Rectal smooth muscle tissue (tissue), 1 donor: ENCODE measurements around the gene MCC.

Experiments used
- H3K27ac ChIP-seq: one replicate; pipeline ENCODE4 v1.7.0; 2013; ENCODE audit warnings: low read depth, low read length, inconsistent platforms
- H3K27me3 ChIP-seq: one replicate; pipeline ENCODE4 v1.7.0; 2013; ENCODE audit warnings: low read length; ENCODE audit not compliant: control insufficient read depth, insufficient read depth
- H3K36me3 ChIP-seq: one replicate; pipeline ENCODE4 v1.7.0; 2013; ENCODE audit warnings: low read length; ENCODE audit not compliant: control insufficient read depth, insufficient read depth
- H3K4me1 ChIP-seq: one replicate; pipeline ENCODE4 v1.7.0; 2013; ENCODE audit warnings: low read length; ENCODE audit not compliant: control insufficient read depth, insufficient read depth
- H3K4me3 ChIP-seq: one replicate; pipeline ENCODE4 v1.7.0; 2013; ENCODE audit warnings: low read length
- H3K9ac ChIP-seq: one replicate; pipeline ENCODE4 v1.7.0; 2013; ENCODE audit warnings: low read length

MCC gene

DNA sequence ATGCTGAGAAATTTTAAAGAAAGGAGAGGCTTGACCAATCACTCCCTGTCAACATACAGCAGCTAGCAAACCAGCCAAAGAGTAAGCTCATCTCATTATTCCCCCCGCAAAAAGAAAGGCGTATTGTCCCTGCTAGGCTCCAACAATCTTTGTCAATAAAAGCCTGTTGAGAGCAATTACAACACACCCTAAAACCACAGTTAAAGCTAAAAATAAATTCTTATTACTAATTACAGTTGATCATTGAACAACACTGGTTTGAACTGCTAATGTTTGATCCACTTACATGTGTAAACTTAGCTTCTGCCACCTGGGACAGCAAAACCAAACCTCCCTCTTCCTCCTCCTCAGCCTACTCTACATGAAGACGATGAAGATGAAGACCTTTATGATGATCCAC is 204.7 kb downstream of the MCC start:
- Histone ChIP-seq H3K9ac (no peak overlapping the region), H3K4me3 (no peak overlapping the region)

DNA sequence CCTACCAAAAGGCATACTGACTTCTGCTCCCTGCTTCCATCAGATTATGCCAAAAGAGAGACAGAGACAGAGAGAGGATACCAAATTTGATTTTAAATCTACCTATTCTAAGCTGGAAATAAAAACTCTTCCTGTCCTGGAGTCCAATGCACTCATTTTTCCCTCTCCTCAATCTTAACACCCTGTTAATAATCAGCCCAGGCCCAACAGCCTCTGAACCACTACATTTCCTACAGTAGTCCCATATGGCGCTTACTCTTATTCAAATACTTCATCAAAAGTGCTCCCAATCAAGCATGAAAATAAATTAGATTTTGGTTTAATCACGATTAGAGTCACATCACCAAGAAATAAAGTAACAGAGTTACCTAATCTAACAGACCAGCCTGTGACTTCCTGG is 205.8 kb downstream of the MCC start:
- H3K36me3 ChIP-seq, result no peaks in the 10 kb centered on the region
- no peaks in the 10 kb centered on the region for H3K27me3 ChIP-seq
- no peak overlapping the region for H3K27ac ChIP-seq
- no peak overlapping the region for H3K4me3 ChIP-seq
- no peak overlapping the region for H3K9ac ChIP-seq
- no peaks in the 10 kb centered on the region for H3K4me1 ChIP-seq

More for the DNA sequence above, 204.7 kb downstream of the MCC start:
- Histone ChIP-seq H3K27me3 (no peaks in the 10 kb centered on the region), H3K27ac (no peak overlapping the region), H3K36me3 (no peaks in the 10 kb centered on the region), H3K4me1 (no peaks in the 10 kb centered on the region)

DNA sequence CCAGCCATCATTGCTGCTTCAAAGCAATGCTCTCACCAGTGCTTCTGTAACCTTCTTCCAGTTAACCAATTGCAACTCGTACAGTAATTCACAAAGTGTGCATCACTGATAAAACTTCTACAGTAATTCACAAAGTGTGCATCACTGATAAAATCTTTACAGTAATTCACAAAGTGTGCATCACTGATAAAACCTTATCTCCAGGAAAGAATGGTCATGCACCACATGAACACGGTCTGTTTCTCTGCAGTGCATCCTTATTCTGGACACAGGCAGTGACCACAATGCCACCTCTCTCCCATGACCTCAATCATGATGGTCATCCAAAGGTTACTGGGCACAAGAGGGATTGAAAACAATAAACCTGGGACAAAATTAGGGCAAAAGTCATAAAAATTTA is 207.1 kb downstream of the MCC start:
- H3K9ac ChIP-seq, result no peak overlapping the region
- H3K36me3 ChIP-seq, result no peaks in the 10 kb centered on the region
- H3K27ac ChIP-seq, result no peak overlapping the region
- H3K27me3 ChIP-seq, result no peaks in the 10 kb centered on the region
- no peaks in the 10 kb centered on the region for H3K4me1 ChIP-seq
- H3K4me3 ChIP-seq, result no peak overlapping the region

DNA sequence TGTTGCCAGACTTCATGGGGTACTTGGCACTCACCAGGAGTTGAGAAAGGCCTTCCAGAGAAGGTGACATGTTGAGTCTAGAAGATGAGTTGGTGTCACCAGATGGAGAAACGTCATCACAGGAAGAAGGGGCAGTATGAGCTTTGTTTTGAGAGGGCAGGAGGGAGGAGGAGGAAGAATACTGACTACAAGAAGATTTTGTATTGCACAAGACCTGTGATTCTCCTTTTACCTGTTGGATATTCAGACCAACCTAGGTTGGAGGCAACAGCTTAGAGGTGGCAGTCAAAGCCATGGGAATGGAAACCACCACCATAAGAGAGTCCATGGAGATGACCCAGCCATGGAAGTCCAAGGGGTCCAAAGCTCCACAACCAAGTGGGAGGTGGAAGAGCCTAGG is 207.7 kb downstream of the MCC start:
- H3K36me3 ChIP-seq, result no peaks in the 10 kb centered on the region
- no peak overlapping the region for H3K27ac ChIP-seq
- H3K4me1 ChIP-seq, result no peaks in the 10 kb centered on the region
- no peaks in the 10 kb centered on the region for H3K27me3 ChIP-seq
- no peak overlapping the region for H3K9ac ChIP-seq
- H3K4me3 ChIP-seq, result no peak overlapping the region

DNA sequence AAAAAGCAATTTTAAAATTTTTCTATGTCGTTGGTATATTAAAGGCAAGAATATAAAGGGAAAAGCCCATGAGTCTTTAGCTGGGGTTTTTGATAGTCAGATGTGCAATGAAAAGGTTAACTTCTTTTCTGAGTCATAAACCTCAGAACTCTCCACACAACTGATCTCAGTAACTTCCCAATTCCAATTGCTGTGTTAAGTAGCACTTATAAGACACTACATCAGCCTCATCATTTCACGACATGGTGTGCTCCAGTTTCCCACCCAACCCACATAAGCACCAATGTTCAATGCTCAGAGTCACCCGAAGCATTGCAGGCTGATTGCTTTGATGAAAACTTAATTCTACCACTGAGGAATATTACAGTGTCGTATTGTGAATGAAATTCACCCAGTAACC is 209.3 kb downstream of the MCC start:
- Histone ChIP-seq H3K4me1 (no peaks in the 10 kb centered on the region), H3K36me3 (no peaks in the 10 kb centered on the region), H3K27ac (no peak overlapping the region), H3K27me3 (no peaks in the 10 kb centered on the region), H3K9ac (no peak overlapping the region), H3K4me3 (no peak overlapping the region)

DNA sequence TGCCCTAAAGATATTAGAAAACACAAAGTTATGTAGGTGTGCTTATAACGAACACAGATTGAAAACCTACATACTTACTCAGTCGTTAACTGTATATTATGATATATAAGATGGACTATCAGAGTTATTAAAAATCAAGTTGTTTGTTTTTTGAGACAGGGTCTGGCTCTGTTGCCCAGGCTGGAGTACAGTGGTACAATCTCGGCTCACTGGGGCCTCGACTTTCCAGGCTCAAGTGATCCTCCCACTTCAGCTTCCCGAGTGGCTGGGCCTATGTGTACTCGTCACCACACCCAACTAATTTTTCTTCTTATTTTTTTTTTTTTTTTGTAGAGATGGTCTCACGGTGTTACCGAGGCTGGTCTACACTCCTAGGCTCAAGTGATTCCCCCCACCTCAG is 211.8 kb downstream of the MCC start:
- Histone ChIP-seq H3K9ac (no peak overlapping the region), H3K27me3 (no peaks in the 10 kb centered on the region), H3K36me3 (no peaks in the 10 kb centered on the region), H3K4me3 (no peak overlapping the region), H3K27ac (no peak overlapping the region), H3K4me1 (no peaks in the 10 kb centered on the region)

DNA sequence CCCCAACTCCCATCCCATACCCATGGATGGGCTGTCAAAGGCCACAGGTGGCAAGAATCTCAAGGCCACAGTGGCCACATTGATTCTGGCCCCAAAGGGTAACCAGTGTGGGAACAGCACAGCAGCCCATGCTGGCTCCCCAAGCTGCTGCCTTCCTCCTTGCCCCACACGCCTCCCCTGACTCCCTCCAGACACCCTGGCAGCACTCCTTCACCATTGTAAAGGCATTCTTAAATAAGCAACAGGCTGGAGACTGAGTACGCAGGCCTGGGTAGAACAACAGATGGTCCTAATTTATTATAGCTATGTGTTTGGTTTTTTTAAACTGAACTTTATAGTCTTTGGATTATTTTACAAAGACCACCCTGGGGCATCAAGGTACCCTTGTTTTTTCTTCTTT is 212.3 kb downstream of the MCC start:
- Histone ChIP-seq H3K4me1 (no peaks in the 10 kb centered on the region), H3K27ac (no peak overlapping the region), H3K27me3 (no peaks in the 10 kb centered on the region), H3K9ac (no peak overlapping the region), H3K4me3 (no peak overlapping the region), H3K36me3 (no peaks in the 10 kb centered on the region)

DNA sequence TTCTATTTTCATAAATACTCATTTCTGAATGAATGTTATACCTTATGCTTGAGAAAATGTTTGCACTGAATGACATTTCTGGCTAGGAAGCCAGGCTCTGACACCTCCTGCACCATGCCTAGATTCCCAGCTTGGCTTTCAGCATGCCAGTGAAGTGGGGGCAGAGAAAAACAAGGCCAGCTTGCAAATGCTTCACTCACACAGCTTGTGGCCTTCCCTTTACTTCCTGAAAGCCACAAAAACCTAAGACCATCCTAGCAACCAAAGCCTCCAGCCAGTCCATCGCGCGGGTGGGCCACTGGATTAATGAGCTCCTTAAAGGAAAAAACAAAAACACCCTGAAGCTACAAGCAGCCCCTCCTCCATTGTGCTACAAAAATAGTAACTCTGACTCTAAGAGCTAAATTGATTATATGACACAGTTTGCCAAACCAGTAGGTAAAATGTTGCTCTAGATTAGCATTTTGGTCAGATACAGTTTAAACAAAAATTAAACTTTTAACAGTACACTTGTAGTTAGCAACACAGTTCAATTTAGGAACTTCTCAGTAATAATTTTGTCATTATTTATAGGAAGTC is 213.3 kb downstream of the MCC start:
- H3K27ac ChIP-seq, result no peak overlapping the region

DNA sequence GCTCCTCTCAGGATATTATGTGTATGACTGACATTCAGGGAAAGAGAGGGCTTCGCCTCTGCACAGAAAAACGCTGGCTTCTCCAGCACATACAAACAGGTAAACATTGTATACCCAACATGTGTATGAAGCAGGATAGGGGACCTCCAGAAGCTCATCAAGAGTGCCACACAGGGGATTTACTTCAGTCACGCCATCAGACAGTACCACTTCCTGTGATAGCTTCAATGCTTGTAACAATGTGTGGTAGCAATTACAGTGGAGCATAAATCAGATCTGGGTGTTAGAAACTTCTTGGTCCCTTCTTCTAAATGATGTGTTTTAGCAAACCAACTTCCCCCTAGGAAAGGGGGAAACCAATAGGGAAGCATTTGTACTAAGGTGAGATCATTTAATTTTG is 214.3 kb downstream of the MCC start:
- H3K9ac ChIP-seq, result no peak overlapping the region
- H3K4me3 ChIP-seq, result no peak overlapping the region
- no peaks in the 10 kb centered on the region for H3K4me1 ChIP-seq
- no peaks in the 10 kb centered on the region for H3K36me3 ChIP-seq
- no peaks in the 10 kb centered on the region for H3K27me3 ChIP-seq
- no peak overlapping the region for H3K27ac ChIP-seq

More for the DNA sequence above, 213.3 kb downstream of the MCC start:
- Histone ChIP-seq H3K4me1 (no peaks in the 10 kb centered on the region), H3K9ac (no peak overlapping the region), H3K4me3 (no peak overlapping the region), H3K36me3 (no peaks in the 10 kb centered on the region), H3K27me3 (no peaks in the 10 kb centered on the region)

DNA sequence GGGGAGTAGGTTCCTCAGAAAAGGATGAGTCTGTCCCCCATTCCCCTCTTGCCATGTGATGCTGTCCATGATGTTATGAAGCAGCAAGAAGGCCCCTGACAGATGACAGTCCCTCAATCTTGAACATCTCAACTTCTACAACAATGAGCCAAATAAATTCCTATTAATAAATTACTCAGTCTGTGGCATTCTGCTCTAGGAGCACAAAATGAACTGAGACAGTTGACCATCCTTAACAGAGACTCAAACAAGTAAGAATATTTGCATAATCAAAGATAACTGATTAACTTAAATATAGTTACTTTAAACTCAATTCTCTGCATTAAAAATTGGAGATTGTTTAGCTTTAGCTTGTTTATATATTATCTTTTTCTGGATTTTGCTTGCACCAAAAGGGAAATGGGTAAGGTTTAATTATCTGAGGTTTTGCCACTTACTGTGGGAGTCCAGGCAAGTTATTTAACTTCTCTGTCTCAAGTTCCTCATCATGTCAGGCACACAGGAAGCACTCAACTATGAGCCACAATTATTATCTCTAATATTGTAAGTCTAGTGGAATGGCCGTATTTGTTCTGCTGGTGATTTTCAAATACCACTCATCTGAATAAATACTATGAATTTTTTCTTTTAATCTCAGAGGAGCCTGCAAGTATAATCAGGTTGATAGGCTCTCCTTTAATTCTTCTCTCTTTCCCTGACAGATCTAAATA is 216.4 kb downstream of the MCC start:
- Histone ChIP-seq H3K27me3 (no peaks in the 10 kb centered on the region), H3K9ac (no peak overlapping the region), H3K27ac (no peak overlapping the region), H3K4me3 (no peak overlapping the region), H3K36me3 (no peaks in the 10 kb centered on the region), H3K4me1 (no peaks in the 10 kb centered on the region)

DNA sequence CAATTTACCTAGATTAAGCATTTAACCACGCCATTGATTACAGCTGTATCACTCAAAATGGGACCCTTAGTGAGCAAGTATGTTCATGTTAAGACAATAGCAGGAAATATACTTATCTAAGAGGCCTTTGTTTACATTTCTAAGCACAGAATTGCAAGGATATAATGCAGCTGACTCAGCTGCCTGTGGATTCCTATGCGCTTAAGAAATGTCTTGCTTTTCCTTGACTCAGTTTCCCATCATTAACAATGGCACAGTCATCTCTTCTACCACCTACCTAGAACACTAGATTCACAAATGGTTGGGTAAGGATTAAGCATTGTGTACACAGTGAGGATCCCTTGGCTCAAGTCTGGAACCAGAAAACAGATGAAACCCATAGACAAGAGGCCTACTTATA is 217.2 kb downstream of the MCC start:
- H3K27me3 ChIP-seq, result no peaks in the 10 kb centered on the region
- H3K27ac ChIP-seq, result no peak overlapping the region
- H3K9ac ChIP-seq, result no peak overlapping the region
- H3K36me3 ChIP-seq, result no peaks in the 10 kb centered on the region
- H3K4me1 ChIP-seq, result no peaks in the 10 kb centered on the region
- H3K4me3 ChIP-seq, result no peak overlapping the region

DNA sequence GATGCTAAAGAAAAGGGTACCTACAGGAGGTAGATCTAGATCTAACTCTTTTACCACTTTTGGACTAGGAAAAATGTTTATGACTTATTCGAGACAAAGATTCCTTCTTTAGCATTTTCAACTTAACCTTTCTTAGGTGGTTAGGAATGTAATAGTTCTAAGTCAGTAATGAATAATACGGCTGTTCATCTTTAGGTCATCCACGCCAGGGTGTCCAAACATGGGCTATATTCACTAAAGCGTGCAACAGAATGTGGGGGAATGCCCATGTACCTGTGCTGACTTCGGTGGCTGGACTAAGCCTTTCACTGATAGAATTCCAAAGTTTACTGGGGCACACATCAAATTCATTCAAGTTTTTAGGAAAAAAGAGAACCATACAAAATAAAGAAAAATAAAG is 218.2 kb downstream of the MCC start:
- H3K27me3 ChIP-seq, result no peaks in the 10 kb centered on the region
- no peak overlapping the region for H3K9ac ChIP-seq
- no peak overlapping the region for H3K27ac ChIP-seq
- no peaks in the 10 kb centered on the region for H3K36me3 ChIP-seq
- H3K4me1 ChIP-seq, result no peaks in the 10 kb centered on the region
- no peak overlapping the region for H3K4me3 ChIP-seq
